Smooth muscle cell (in vitro differentiated cells): ENCODE results near the gene PAPOLG. TPM values are rescaled to one million over a fixed set of nuclear protein-coding genes. Genes with fewer than 3 reads are reported as not detected.

Source experiments
- DNase-seq: peaks from one replicate; lab custom pipeline; 2025; ENCODE audit not compliant: unreplicated experiment; lab: John Stamatoyannopoulos, UW
- H2AFZ ChIP-seq: fragments of 200-600 bp; sonication (generic); 2 replicates; pipeline ENCODE4 v1.6.0; 2016; ENCODE audit warnings: antibody characterized with exemption, low read depth, mild to moderate bottlenecking
- H3F3A ChIP-seq: fragments of 200-600 bp; sonication (generic); 2 replicates; pipeline ENCODE4 v1.6.0; 2017; ENCODE audit warnings: antibody characterized with exemption, low read depth
- H3K27ac ChIP-seq: fragments of 200-600 bp; sonication (generic); 2 replicates; pipeline ENCODE4 v1.5.1; 2016; ENCODE audit warnings: low read depth, mild to moderate bottlenecking
- H3K27me3 ChIP-seq: fragments of 200-600 bp; sonication (generic); 2 replicates; pipeline ENCODE4 v1.6.1; 2016; ENCODE audit warnings: low read depth, mild to moderate bottlenecking
- H3K36me3 ChIP-seq: fragments of 200-600 bp; sonication (generic); 2 replicates; pipeline ENCODE4 v1.5.1; 2016; ENCODE audit warnings: low read depth
- H3K4me1 ChIP-seq: fragments of 200-600 bp; sonication (generic); 2 replicates; pipeline ENCODE4 v1.5.1; 2016; ENCODE audit warnings: low read depth
- H3K4me2 ChIP-seq: fragments of 200-600 bp; sonication (generic); 2 replicates; pipeline ENCODE4 v1.6.0; 2016; ENCODE audit warnings: mild to moderate bottlenecking
- H3K4me3 ChIP-seq: fragments of 200-600 bp; sonication (generic); 2 replicates; pipeline ENCODE4 v1.5.1; 2016; ENCODE audit warnings: mild to moderate bottlenecking
- H3K79me2 ChIP-seq: fragments of 200-600 bp; sonication (generic); 2 replicates; pipeline ENCODE4 v1.6.0; 2016; ENCODE audit warnings: low read depth, mild to moderate bottlenecking
- H3K9ac ChIP-seq: fragments of 200-600 bp; sonication (generic); 2 replicates; pipeline ENCODE4 v1.6.0; 2016; ENCODE audit warnings: low read depth
- H3K9me3 ChIP-seq: fragments of 200-600 bp; sonication (generic); replicated peaks from 2 replicates; pipeline ENCODE4 v1.5.1; 2016; ENCODE audit warnings: low read depth
- H4K20me1 ChIP-seq: fragments of 200-600 bp; sonication (generic); 2 replicates; pipeline ENCODE4 v1.6.0; 2016; ENCODE audit warnings: low read depth
- WGBS: methylation state at CpG from one replicate; pipeline ENCODE4 v1.1.7; 2016; ENCODE audit warnings: low lambda C conversion rate; 5-methylcytosine and 5-hydroxymethylcytosine counted together
- polyA plus RNA-seq: library from polyadenylated mRNA; unstranded; fragments of >200 nt; fragmentation: Nextera tagmentation; extraction: Ambion mirVana; gene quantifications from 2 replicates; pipeline ENCODE4 v1.2.1, GENCODE V29; 2016
- total RNA-seq: library from RNA; depleted of rRNA; stranded (reverse); fragments of >200 nt; gene quantifications from 2 replicates; pipeline ENCODE4 v1.2.3, GENCODE V29; 2014
- TF ChIP-seq, protein P1 (sequence below): fragments of 200-600 bp; sonication (generic); IDR thresholded peaks from 2 replicates; pipeline ENCODE4 v1.5.1; 2017; ENCODE audit warnings: borderline replicate concordance, mild to moderate bottlenecking, antibody characterized with exemption; ENCODE audit not compliant: insufficient read depth, poor library complexity, severe bottlenecking

The PAPOLG gene
- total and polyA plus RNA-seq, 2 experiments from 2014 or later = 7.4 to 19.6 TPM

DNA sequence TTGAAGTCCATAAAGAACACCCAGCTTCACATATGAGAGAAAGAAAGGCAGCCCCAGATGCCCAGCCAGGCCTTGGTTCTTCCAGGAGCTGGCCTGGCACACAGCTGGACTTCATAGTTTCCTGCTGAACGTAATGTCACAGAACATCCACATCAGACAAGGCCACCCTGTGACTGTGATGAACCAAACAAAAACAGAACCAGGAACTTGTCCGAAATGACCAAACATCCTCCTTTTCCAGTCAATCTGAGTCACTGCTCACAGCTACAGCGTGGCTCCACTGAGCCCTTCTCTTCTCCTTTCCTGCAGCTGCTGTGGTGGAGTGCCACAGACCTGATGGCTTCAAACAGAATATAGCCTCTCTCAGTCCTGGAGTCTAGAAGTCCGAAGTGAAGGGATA lies 45.4 kb upstream of the PAPOLG start:
- Histone ChIP-seq H2AFZ (peak overlapping the region; percentile 50), H3K79me2 (no peaks in the 10 kb centered on the region), H3K9ac (no peak overlapping the region), H3K4me3 (no peak overlapping the region), H4K20me1 (no peaks in the 10 kb centered on the region), H3K9me3 (no peaks in the 10 kb centered on the region), H3K27ac (no peak overlapping the region), H3K4me2 (no peak overlapping the region), H3K27me3 (no peaks in the 10 kb centered on the region), H3F3A (no peaks in the 10 kb centered on the region), H3K4me1 (no peaks in the 10 kb centered on the region), H3K36me3 (no peaks in the 10 kb centered on the region)
- WGBS = 58% methylated on average over 4 of the region's 4 CpGs
- TF ChIP-seq, protein P1, sequence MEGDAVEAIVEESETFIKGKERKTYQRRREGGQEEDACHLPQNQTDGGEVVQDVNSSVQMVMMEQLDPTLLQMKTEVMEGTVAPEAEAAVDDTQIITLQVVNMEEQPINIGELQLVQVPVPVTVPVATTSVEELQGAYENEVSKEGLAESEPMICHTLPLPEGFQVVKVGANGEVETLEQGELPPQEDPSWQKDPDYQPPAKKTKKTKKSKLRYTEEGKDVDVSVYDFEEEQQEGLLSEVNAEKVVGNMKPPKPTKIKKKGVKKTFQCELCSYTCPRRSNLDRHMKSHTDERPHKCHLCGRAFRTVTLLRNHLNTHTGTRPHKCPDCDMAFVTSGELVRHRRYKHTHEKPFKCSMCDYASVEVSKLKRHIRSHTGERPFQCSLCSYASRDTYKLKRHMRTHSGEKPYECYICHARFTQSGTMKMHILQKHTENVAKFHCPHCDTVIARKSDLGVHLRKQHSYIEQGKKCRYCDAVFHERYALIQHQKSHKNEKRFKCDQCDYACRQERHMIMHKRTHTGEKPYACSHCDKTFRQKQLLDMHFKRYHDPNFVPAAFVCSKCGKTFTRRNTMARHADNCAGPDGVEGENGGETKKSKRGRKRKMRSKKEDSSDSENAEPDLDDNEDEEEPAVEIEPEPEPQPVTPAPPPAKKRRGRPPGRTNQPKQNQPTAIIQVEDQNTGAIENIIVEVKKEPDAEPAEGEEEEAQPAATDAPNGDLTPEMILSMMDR = no peak
- DNase-seq = no peak

DNA sequence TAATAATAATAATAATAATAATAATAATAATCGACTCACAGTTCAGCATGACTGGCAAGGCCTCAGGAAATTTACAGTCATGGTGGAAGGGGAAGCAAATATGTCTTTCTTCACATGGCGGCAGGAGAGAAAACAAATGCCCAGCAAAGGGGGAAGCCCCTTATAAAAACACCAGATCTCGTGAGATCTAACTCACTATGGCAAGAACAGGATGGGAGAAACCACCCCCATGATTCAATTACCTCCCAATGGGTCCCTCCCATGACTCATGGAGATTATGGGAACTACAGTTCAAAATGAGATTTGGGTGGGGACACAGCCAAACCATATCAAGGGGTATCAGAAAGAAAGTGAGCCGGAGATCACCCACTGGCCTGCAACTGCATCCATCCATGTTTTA lies 40.5 kb upstream of the PAPOLG start:
- no peak overlapping the region for H3K4me3 ChIP-seq
- H3K27ac ChIP-seq = no peak overlapping the region
- no peaks in the 10 kb centered on the region for H3K79me2 ChIP-seq
- H3K27me3 ChIP-seq = no peaks in the 10 kb centered on the region
- WGBS = 94% methylated on average over 4 of the region's 4 CpGs
- DNase-seq = no peak
- no peak overlapping the region for H3K4me2 ChIP-seq
- no peaks in the 10 kb centered on the region for H3K36me3 ChIP-seq
- H3K9ac ChIP-seq = no peak overlapping the region
- TF ChIP-seq, protein P1 = no peak
- H3K9me3 ChIP-seq = no peaks in the 10 kb centered on the region
- no peak overlapping the region for H2AFZ ChIP-seq
- no peaks in the 10 kb centered on the region for H4K20me1 ChIP-seq
- no peaks in the 10 kb centered on the region for H3K4me1 ChIP-seq
- H3F3A ChIP-seq = no peaks in the 10 kb centered on the region

DNA sequence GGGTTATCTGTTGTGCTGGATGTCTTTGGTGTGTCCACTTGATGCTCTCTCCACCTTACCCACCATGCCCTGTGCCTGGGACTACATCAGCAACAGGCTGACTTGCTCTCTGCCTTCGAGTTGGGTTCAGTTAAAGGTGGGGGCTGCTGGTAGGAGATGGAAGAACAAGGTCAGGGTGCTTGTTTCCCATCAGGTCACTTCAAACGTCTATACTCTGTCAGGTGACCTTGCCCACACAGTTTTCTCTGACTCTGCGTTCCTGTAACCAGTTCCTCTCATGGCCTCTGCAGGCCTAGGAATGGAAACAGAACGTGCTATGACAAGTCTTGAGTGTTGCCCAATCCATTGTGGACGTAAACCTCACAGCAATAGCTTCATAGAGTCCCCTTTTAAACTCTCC lies 38.4 kb upstream of the PAPOLG start:
- H2AFZ ChIP-seq = no peak overlapping the region
- TF ChIP-seq, protein P1 = no peak
- H3K4me3 ChIP-seq = no peak overlapping the region
- H3K4me1 ChIP-seq = no peaks in the 10 kb centered on the region
- no peak overlapping the region for H3K27ac ChIP-seq
- DNase-seq = no peak
- no peaks in the 10 kb centered on the region for H3K36me3 ChIP-seq
- H3K27me3 ChIP-seq = no peaks in the 10 kb centered on the region
- no peaks in the 10 kb centered on the region for H3K9me3 ChIP-seq
- no peaks in the 10 kb centered on the region for H3K79me2 ChIP-seq
- H3K9ac ChIP-seq = no peak overlapping the region
- no peaks in the 10 kb centered on the region for H3F3A ChIP-seq
- no peaks in the 10 kb centered on the region for H4K20me1 ChIP-seq
- 65% methylated on average over 5 of the region's 5 CpGs for WGBS
- no peak overlapping the region for H3K4me2 ChIP-seq

DNA sequence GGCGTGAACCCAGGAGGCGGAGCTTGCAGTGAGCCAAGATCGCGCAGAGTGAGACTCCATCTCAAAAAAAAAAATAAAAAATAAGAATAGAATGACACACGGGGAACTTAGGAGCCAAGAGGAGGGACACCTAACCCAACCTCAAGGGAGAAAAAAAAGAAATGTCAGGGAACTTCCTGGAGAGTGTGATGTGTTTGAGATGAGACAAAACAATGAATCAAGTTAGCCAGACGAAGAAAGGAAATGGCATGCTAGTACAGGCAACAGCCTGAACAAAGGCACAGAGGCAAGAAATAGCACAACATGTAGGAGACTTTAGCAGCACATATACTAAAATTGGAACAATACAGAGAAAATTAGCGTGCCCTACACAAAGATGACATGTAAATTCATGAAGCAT lies 36.7 kb upstream of the PAPOLG start:
- no peak overlapping the region for H3K4me2 ChIP-seq
- WGBS = 82% methylated on average over 7 of the region's 7 CpGs

More for the DNA sequence above, 36.7 kb upstream of the PAPOLG start:
- Histone ChIP-seq H3K9ac (no peak overlapping the region), H3K4me3 (no peak overlapping the region), H3K27ac (no peak overlapping the region), H4K20me1 (no peaks in the 10 kb centered on the region), H3K9me3 (no peaks in the 10 kb centered on the region), H3K27me3 (no peaks in the 10 kb centered on the region), H3K4me1 (no peaks in the 10 kb centered on the region), H2AFZ (no peak overlapping the region), H3K36me3 (no peaks in the 10 kb centered on the region), H3F3A (no peaks in the 10 kb centered on the region), H3K79me2 (no peaks in the 10 kb centered on the region)
- TF ChIP-seq, protein P1 = no peak
- DNase-seq = no peak
